Measurements from ENCODE around the gene IGDCC3.

IGDCC3 gene

GRCh38 chr15:65377976-65378366 is at the start of gene IGDCC3:
Gene IGDCC3, minus strand, starts transcription at chr15:65378002. Its CDS starts 214 bp downstream, at chr15:65377788.
- DNase-seq (ENCODE audit: low read depth in 2 of 3, low spot score in 1 of 3): no peak

- DNase-seq (ENCODE audit: low read depth in 2 of 3, low spot score in 1 of 3): no peak
These were observed 48.5 kb upstream of the IGDCC3 start for GRCh38 chr15:65426216-65426853.

- no peak for DNase-seq (ENCODE audit: low read depth in 2 of 3, low spot score in 1 of 3)
These were observed 46.9 kb upstream of the IGDCC3 start for GRCh38 chr15:65424683-65425082.

- no peak for DNase-seq (ENCODE audit: low read depth in 2 of 3, low spot score in 1 of 3)
These were observed 46.3 kb upstream of the IGDCC3 start for GRCh38 chr15:65423976-65424679.

- DNase-seq (ENCODE audit: low read depth in 2 of 3, low spot score in 1 of 3): no peak
These were observed 45.6 kb upstream of the IGDCC3 start for GRCh38 chr15:65423150-65423975.

- DNase-seq (ENCODE audit: low read depth in 2 of 3, low spot score in 1 of 3): no peak
These were observed 43.8 kb upstream of the IGDCC3 start for GRCh38 chr15:65421360-65422215.

GRCh38 chr15:65420975-65421359 is 43.2 kb upstream of the IGDCC3 start:
- no peak for DNase-seq (ENCODE audit: low read depth in 2 of 3, low spot score in 1 of 3)

GRCh38 chr15:65418596-65418995 is 40.8 kb upstream of the IGDCC3 start:
- DNase-seq (ENCODE audit: low read depth in 2 of 3, low spot score in 1 of 3): no peak

GRCh38 chr15:65416845-65417416 is 39.1 kb upstream of the IGDCC3 start:
- DNase-seq (ENCODE audit: low read depth in 2 of 3, low spot score in 1 of 3): no peak

- DNase-seq (ENCODE audit: low read depth in 2 of 3, low spot score in 1 of 3): no peak
These were observed 37.2 kb upstream of the IGDCC3 start for GRCh38 chr15:65414841-65415621.

- no peak for DNase-seq (ENCODE audit: low read depth in 2 of 3, low spot score in 1 of 3)
These were observed 36.0 kb upstream of the IGDCC3 start for GRCh38 chr15:65413760-65414144.

GRCh38 chr15:65413051-65413759 is 35.4 kb upstream of the IGDCC3 start:
- DNase-seq (ENCODE audit: low read depth in 2 of 3, low spot score in 1 of 3): no peak

GRCh38 chr15:65412556-65412955 is 34.8 kb upstream of the IGDCC3 start:
- DNase-seq (ENCODE audit: low read depth in 2 of 3, low spot score in 1 of 3): no peak

- no peak for DNase-seq (ENCODE audit: low read depth in 2 of 3, low spot score in 1 of 3)
These were observed 33.8 kb upstream of the IGDCC3 start for GRCh38 chr15:65411465-65412071.

GRCh38 chr15:65410972-65411371 is 33.2 kb upstream of the IGDCC3 start:
- DNase-seq (ENCODE audit: low read depth in 2 of 3, low spot score in 1 of 3): no peak

GRCh38 chr15:65410036-65410435 is 32.2 kb upstream of the IGDCC3 start:
- DNase-seq (ENCODE audit: low read depth in 2 of 3, low spot score in 1 of 3): no peak

GRCh38 chr15:65409036-65409631 is 31.3 kb upstream of the IGDCC3 start:
- DNase-seq (ENCODE audit: low read depth in 2 of 3, low spot score in 1 of 3): no peak

GRCh38 chr15:65408324-65409035 is 30.7 kb upstream of the IGDCC3 start:
- no peak for DNase-seq (ENCODE audit: low read depth in 2 of 3, low spot score in 1 of 3)

Data from stimulated activated CD4-positive, alpha-beta T cell treated with anti-CD3 and anti-CD28 coated beads, Interleukin-12 subunit alpha, Interleukin-12 subunit beta, amount 100 ng/mL, for 48 hours (primary cell).